Body of pancreas (tissue), 4 donors: ENCODE data around the gene GLB1L2.

Experiments
- POLR2A ChIP-seq, 3 donors: fragments of 450-650 bp; IDR thresholded peaks; one replicate each; pipeline ENCODE4 v1.6.1; 2016; ENCODE audit warnings: antibody characterized with exemption in 3 of 3, mild to moderate bottlenecking in 2 of 3
- TF ChIP-seq, protein P1 (sequence below), 7 experiments: fragments of 450-650 bp in 4 of 7; fragments of 200-600 bp in 3 of 7; sonication (generic) in 3 of 7; IDR thresholded peaks; one replicate each; pipeline ENCODE4 v1.5.1; 2016 to 2019; ENCODE audit warnings: antibody characterized with exemption in 7 of 7

DNA sequence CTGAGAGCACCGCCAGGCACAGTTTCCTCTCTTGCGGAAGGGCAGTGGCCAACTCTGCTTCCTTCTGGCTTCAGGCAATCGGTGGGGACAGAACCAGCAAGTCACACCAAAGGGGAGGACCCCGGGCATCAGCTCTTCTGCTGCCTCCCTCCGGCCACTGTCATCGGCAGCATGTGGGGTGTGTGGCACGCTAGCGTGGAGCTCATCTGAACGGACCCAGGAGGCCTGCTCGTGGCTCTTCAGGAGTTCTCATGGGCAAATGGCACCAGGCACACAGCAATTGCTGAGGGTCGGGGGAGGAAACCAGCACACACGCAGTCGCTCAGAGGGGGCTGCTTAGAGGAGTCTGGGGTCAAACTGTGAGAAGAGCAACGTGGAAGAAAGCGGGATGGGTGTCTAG, 53.4 kb downstream of the GLB1L2 start:
- TF ChIP-seq, protein P1, sequence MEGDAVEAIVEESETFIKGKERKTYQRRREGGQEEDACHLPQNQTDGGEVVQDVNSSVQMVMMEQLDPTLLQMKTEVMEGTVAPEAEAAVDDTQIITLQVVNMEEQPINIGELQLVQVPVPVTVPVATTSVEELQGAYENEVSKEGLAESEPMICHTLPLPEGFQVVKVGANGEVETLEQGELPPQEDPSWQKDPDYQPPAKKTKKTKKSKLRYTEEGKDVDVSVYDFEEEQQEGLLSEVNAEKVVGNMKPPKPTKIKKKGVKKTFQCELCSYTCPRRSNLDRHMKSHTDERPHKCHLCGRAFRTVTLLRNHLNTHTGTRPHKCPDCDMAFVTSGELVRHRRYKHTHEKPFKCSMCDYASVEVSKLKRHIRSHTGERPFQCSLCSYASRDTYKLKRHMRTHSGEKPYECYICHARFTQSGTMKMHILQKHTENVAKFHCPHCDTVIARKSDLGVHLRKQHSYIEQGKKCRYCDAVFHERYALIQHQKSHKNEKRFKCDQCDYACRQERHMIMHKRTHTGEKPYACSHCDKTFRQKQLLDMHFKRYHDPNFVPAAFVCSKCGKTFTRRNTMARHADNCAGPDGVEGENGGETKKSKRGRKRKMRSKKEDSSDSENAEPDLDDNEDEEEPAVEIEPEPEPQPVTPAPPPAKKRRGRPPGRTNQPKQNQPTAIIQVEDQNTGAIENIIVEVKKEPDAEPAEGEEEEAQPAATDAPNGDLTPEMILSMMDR (IDR thresholded peaks at IDR 0.05), result no peak
- TF ChIP-seq POLR2A (IDR thresholded peaks at IDR 0.05), result no peak
